Measurements from ENCODE around the gene MVK. TPM values are rescaled to one million over a fixed set of nuclear protein-coding genes. Genes with fewer than 3 reads are reported as not detected.

Gene MVK
- polyA plus RNA-seq, 1 donor = 15.6 TPM

- no peak for DNase-seq (ENCODE audit: low read depth)
Measured at GRCh38 chr12:109608270-109608669, 34.7 kb downstream of the MVK start.

- DNase-seq (ENCODE audit: low read depth) = no peak
Measured at GRCh38 chr12:109608793-109609192, 35.2 kb downstream of the MVK start.

GRCh38 chr12:109609342-109609741 is 35.7 kb downstream of the MVK start:
- DNase-seq (ENCODE audit: low read depth) = no peak

GRCh38 chr12:109610523-109610922 is 36.9 kb downstream of the MVK start:
- DNase-seq (ENCODE audit: low read depth) = no peak

GRCh38 chr12:109611223-109611622 is 37.6 kb downstream of the MVK start:
- DNase-seq (ENCODE audit: low read depth) = no peak

GRCh38 chr12:109612003-109612402 is 38.4 kb downstream of the MVK start:
- DNase-seq (ENCODE audit: low read depth) = no peak

GRCh38 chr12:109612975-109613502 is 39.4 kb downstream of the MVK start:
- no peak for DNase-seq (ENCODE audit: low read depth)

- DNase-seq (ENCODE audit: low read depth) = no peak
Measured at GRCh38 chr12:109613649-109614455, 40.3 kb downstream of the MVK start.

GRCh38 chr12:109615556-109616229 is 42.1 kb downstream of the MVK start:
- DNase-seq (ENCODE audit: low read depth) = no peak

GRCh38 chr12:109617491-109617890 is 43.9 kb downstream of the MVK start:
- DNase-seq (ENCODE audit: low read depth) = no peak

- no peak for DNase-seq (ENCODE audit: low read depth)
Measured at GRCh38 chr12:109618082-109618481, 44.5 kb downstream of the MVK start.

- no peak for DNase-seq (ENCODE audit: low read depth)
Measured at GRCh38 chr12:109619002-109619604, 45.5 kb downstream of the MVK start.

- no peak for DNase-seq (ENCODE audit: low read depth)
Measured at GRCh38 chr12:109621211-109621694, 47.7 kb downstream of the MVK start.

GRCh38 chr12:109621901-109622364 is 48.3 kb downstream of the MVK start:
- no peak for DNase-seq (ENCODE audit: low read depth)

- DNase-seq (ENCODE audit: low read depth) = no peak
Measured at GRCh38 chr12:109624467-109624866, 50.9 kb downstream of the MVK start.

GRCh38 chr12:109625131-109625559 is 51.6 kb downstream of the MVK start:
- DNase-seq (ENCODE audit: low read depth) = no peak

- DNase-seq (ENCODE audit: low read depth) = no peak
Measured at GRCh38 chr12:109625749-109626377, 52.3 kb downstream of the MVK start.

- no peak for DNase-seq (ENCODE audit: low read depth)
Measured at GRCh38 chr12:109626378-109627115, 53.0 kb downstream of the MVK start.

- DNase-seq (ENCODE audit: low read depth) = no peak
Measured at GRCh38 chr12:109627633-109628032, 54.0 kb downstream of the MVK start.

GRCh38 chr12:109630107-109630506 is 56.5 kb downstream of the MVK start:
- DNase-seq (ENCODE audit: low read depth) = no peak

- no peak for DNase-seq (ENCODE audit: low read depth)
Measured at GRCh38 chr12:109630815-109631214, 57.2 kb downstream of the MVK start.

Data from forelimb muscle (tissue), 1 donor.